Erythroblast (primary cell): ENCODE measurements around the gene EN2.

Experiments
- GATA1 ChIP-seq: IDR thresholded peaks from 2 replicates; pipeline ENCODE4 v1.6.1; 2011; ENCODE audit warnings: low read depth, mild to moderate bottlenecking, control low read depth, low read length, moderate library complexity
- POLR2A ChIP-seq: IDR thresholded peaks from 2 replicates; pipeline ENCODE4 v1.6.1; 2011; ENCODE audit warnings: mild to moderate bottlenecking, low read length

GRCh38 chr7:155509359-155509724, 51.4 kb downstream of the EN2 start:
- TF ChIP-seq POLR2A (no peak), GATA1 (no peak)
